Activated CD8-positive, alpha-beta T cell treated with anti-CD3 and anti-CD28 coated beads, Interleukin-2, amount 10 ng/mL, durations not matched to agents 7 days and 5 days (primary cell): ENCODE results near the gene GPX4. TPM values are rescaled to one million over a fixed set of nuclear protein-coding genes. Genes with fewer than 3 reads are reported as not detected.
A peak's percentile ranks its signal among the peaks of the same experiment; 100 is the strongest.

ENCODE experiments used
- ATAC-seq: fragments of 150-1000 bp; cut with Tn5 transposase; one replicate; pipeline ENCODE4 v1.10.0; 2021; ENCODE audit warnings: moderate library complexity
- CTCF ChIA-PET: fragments of 350-600 bp; sonication (Branson Sonifier 250); formaldehyde crosslinking; loops from one replicate; lab custom pipeline; 2021; ENCODE audit warnings: antibody characterized with exemption; lab: Charles Lee
- POLR2A ChIA-PET: fragments of 350-600 bp; sonication (Branson Sonifier 250); formaldehyde crosslinking; loops from one replicate; lab custom pipeline; 2021; ENCODE audit warnings: antibody characterized with exemption; lab: Charles Lee
- DNase-seq: peaks from one replicate; pipeline ENCODE4 v3.0.0-alpha.2; 2020
- H3K27ac Mint-ChIP-seq: one replicate; pipeline ENCODE4 v1.8.0; 2021; ENCODE audit warnings: mild to moderate bottlenecking, mixed read lengths
- H3K27me3 Mint-ChIP-seq: one replicate; pipeline ENCODE4 v1.8.0; 2021; ENCODE audit warnings: low read depth, mixed read lengths
- H3K36me3 Mint-ChIP-seq: one replicate; pipeline ENCODE4 v1.8.0; 2021; ENCODE audit warnings: low read depth, mixed read lengths
- H3K4me1 Mint-ChIP-seq: one replicate; pipeline ENCODE4 v1.8.0; 2021; ENCODE audit warnings: low read depth, mixed read lengths
- H3K4me3 Mint-ChIP-seq: one replicate; pipeline ENCODE4 v1.8.0; 2021; ENCODE audit warnings: mild to moderate bottlenecking, mixed read lengths
- H3K9me3 Mint-ChIP-seq: one replicate; pipeline ENCODE4 v1.8.0; 2022; ENCODE audit warnings: mixed read lengths; ENCODE audit not compliant: insufficient read depth
- total RNA-seq, 2 experiments: library from RNA; stranded (reverse); gene quantifications; one replicate each; pipeline ENCODE4 v1.2.3, GENCODE V29; 2021

Gene GPX4
- total RNA-seq, 2 experiments from 2014 or later = 174 to 177 TPM

DNA sequence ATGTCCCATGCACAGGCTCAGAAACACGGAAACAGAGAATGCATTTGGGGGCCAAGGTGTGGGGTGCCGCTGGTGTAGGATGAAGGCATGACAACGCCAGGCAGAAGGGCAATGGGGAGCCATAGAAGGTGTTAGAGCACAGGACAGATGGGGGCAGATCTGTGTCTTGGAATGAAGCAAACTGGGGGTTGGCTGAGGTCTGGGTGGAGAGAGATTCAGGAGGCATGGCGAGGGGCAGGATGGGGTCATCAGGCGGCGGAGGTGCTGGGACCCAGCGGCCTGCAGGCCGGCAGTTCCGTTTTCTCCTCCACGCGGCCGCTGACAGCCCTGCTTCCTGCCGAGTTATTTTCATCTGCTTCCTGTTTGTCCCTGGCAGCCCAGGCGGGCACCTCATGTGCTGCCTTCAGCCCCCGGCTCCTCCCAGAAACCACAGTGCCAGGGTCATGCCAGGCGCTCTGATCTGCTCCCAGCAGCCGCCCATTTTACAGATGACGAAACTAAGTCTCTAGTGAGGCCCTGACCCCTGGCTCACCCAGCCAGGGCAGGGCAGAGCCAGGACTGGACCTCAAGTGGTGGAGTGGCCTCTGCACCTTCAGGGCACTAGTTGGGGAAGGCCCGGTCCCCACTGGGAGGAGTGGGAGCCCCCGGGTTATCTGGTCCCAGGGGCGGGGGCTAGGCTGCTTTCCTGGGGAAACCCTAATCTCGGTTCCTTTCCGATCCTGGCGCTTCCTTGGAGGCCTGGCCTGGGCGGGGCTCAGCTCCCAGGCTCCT is 34.6 kb upstream of the GPX4 start:
- peak overlapping the region; percentile 96 for H3K27ac Mint-ChIP-seq
- DNase-seq (peak; percentile 82), ATAC-seq (peak; percentile 14)
- POLR2A ChIA-PET = interaction anchor here (1.0 to 5.5 kb wide), 6 partner anchors 10 to 200 kb away, joined by 3 to 113 read pairs (median 9); partner anchors contain the start of genes ABCA7, CIRBP and CNN2
- H3K4me1 Mint-ChIP-seq = peaks cover 66% of the 10 kb centered on the region
- H3K4me3 Mint-ChIP-seq = peak overlapping the region; percentile 91
- H3K9me3 Mint-ChIP-seq = no peaks in the 10 kb centered on the region
- no peaks in the 10 kb centered on the region for H3K27me3 Mint-ChIP-seq
- CTCF ChIA-PET = no interaction called here
- peaks cover 46% of the 10 kb centered on the region for H3K36me3 Mint-ChIP-seq

GRCh38 chr19:1070576-1070930 is 33.2 kb upstream of the GPX4 start:
- Mint-ChIP-seq H3K27me3 (no peaks in the 10 kb centered on the region), H3K4me1 (peaks cover 57% of the 10 kb centered on the region), H3K9me3 (no peaks in the 10 kb centered on the region), H3K36me3 (peaks cover 49% of the 10 kb centered on the region), H3K4me3 (peak overlapping the region; percentile 91), H3K27ac (peak overlapping the region; percentile 7)
- CTCF ChIA-PET = no interaction called here
- DNase-seq (no peak), ATAC-seq (no peak)
- POLR2A ChIA-PET = interaction anchor here (0.6 to 1.5 kb wide), 5 partner anchors 9 to 199 kb away, joined by 3 to 5 read pairs (median 3); partner anchors contain the start of gene CIRBP

GRCh38 chr19:1070931-1071791 is 32.6 kb upstream of the GPX4 start:
- Mint-ChIP-seq H3K4me1 (peaks cover 57% of the 10 kb centered on the region), H3K36me3 (peaks cover 55% of the 10 kb centered on the region), H3K4me3 (peak overlapping the region; percentile 59), H3K27me3 (no peaks in the 10 kb centered on the region), H3K27ac (peak overlapping the region; percentile 83), H3K9me3 (no peaks in the 10 kb centered on the region)
- no peak for DNase-seq
- no peak for ATAC-seq
- ChIA-PET CTCF (no interaction called here), POLR2A (interaction anchor here (1.2 to 1.5 kb wide), 4 partner anchors 14 to 17 kb away, joined by 3 to 5 read pairs (median 4); no protein-coding TSS in a partner anchor)

DNA sequence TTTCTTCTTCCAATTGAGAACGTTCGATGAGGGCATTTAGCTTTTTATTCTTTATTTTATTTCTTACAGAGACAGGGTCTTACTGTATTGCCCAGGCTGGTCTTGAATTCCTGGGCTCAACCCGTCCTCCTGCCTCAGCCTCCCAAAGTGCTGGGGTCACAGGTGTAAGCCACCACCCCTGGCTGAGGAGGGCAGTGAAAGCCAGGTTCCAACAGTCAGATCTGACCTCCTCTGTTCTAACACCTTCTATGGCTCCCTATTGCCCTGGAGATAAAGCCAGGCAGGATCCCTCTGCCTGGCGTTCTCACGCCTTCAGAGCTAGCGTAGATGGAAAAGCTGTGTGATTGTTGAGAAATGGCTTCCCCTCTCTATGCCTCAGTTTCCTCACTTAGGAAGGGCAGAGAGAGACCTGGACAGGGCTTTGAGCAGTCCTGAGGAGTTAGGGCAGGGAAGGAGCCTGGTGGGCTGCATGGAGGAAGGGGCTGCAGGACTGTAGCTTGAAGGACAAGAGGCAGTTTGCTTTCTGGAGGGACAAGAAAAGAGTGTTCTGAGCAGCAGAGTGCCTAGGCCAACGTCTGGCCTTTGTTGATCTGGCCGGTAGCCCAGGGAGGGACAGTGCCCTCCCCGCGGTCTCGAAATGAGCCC is 31.3 kb upstream of the GPX4 start:
- peaks cover 59% of the 10 kb centered on the region for H3K4me1 Mint-ChIP-seq
- CTCF ChIA-PET = no interaction called here

DNA sequence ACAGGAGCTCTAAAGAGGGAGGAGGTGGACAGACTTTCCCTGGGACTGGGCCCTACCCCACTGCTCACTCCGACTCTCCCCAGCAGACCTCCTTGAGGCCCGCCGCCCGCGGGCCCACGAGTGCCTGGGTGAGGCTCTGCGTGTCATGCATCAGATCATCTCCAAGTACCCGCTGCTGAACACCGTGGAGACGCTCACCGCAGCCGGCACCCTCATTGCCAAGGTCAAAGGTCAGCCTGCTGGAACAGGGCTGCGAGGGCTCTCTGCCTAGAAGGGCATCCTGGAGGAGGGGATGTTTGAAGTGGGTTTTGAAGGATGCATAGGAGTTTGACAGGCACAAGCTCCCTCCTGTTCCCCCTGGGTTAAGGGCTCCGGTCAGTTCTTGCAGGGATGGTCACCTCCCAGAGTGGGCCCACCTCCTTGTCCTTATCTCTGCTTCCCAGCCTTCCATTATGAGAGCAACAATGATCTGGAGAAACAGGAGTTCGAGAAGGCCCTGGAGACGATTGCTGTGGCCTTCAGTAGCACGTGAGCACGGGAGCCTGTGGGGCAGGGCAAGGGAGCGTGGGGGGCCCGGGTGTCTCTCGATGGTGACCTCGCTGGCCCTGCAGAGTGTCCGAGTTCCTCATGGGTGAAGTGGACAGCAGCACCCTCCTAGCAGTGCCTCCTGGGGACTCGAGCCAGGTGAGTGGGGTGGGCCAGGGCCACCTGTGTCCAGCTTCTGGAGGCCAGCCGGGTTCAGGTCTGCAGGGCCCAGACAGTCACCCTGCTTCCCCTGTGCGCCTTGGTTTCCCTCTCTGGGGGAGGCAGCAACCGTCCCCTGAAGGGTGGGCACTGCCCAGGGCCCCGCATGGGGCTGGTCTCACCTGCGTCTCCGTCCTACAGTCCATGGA is 30.5 kb upstream of the GPX4 start:
- POLR2A ChIA-PET = interaction anchor here (0.8 to 1.3 kb wide), 7 partner anchors 9 to 196 kb away, joined by 3 to 4 read pairs (median 3); partner anchors contain the start of genes CIRBP and RNU6-2
- peak overlapping the region; percentile 78 for H3K27ac Mint-ChIP-seq
- CTCF ChIA-PET = no interaction called here
- no peaks in the 10 kb centered on the region for H3K27me3 Mint-ChIP-seq
- H3K9me3 Mint-ChIP-seq = no peaks in the 10 kb centered on the region
- H3K36me3 Mint-ChIP-seq = peaks cover 71% of the 10 kb centered on the region
- H3K4me3 Mint-ChIP-seq = peak overlapping the region; percentile 69
- ATAC-seq = no peak
- H3K4me1 Mint-ChIP-seq = peaks cover 62% of the 10 kb centered on the region
- DNase-seq = no peak

More for the DNA sequence above, 31.3 kb upstream of the GPX4 start:
- no peak for DNase-seq
- peak overlapping the region; percentile 72 for H3K27ac Mint-ChIP-seq
- H3K9me3 Mint-ChIP-seq = no peaks in the 10 kb centered on the region
- POLR2A ChIA-PET = interaction anchor here (0.7 to 1.3 kb wide), 8 partner anchors 9 to 197 kb away, joined by 3 to 5 read pairs (median 4); partner anchors contain the start of genes CIRBP and RNU6-2
- no peaks in the 10 kb centered on the region for H3K27me3 Mint-ChIP-seq
- peak overlapping the region; percentile 28 for H3K4me3 Mint-ChIP-seq
- ATAC-seq = no peak
- peaks cover 65% of the 10 kb centered on the region for H3K36me3 Mint-ChIP-seq

- Mint-ChIP-seq H3K27ac (peak overlapping the region; percentile 78), H3K36me3 (peaks cover 72% of the 10 kb centered on the region), H3K4me3 (peak overlapping the region; percentile 69), H3K9me3 (no peaks in the 10 kb centered on the region), H3K27me3 (no peaks in the 10 kb centered on the region), H3K4me1 (peaks cover 57% of the 10 kb centered on the region)
- ATAC-seq (no peak), DNase-seq (no peak)
- POLR2A ChIA-PET = interaction anchor here (0.6 to 9.3 kb wide), 8 partner anchors 8 to 195 kb away, joined by 3 to 113 read pairs (median 3); partner anchors contain the start of genes ARHGAP45 and CIRBP
- CTCF ChIA-PET = interaction anchor here (0.9 to 1.0 kb wide), 2 partner anchors 9 to 27 kb away, joined by 3 to 7 read pairs; no protein-coding TSS in a partner anchor
These were observed 29.8 kb upstream of the GPX4 start for GRCh38 chr19:1073956-1074517.

GRCh38 chr19:1074544-1075283 is 29.1 kb upstream of the GPX4 start:
- H3K9me3 Mint-ChIP-seq = no peaks in the 10 kb centered on the region
- no peaks in the 10 kb centered on the region for H3K27me3 Mint-ChIP-seq
- ChIA-PET POLR2A (interaction anchor here (0.6 to 9.3 kb wide), 10 partner anchors 9 to 194 kb away, joined by 3 to 113 read pairs (median 4); partner anchors contain the start of genes ARHGAP45 and CIRBP), CTCF (interaction anchor here (0.7 to 3.4 kb wide), 6 partner anchors 10 to 192 kb away, joined by 3 to 25 read pairs (median 6); partner anchors contain the start of gene WDR18)
- H3K4me3 Mint-ChIP-seq = peak overlapping the region; percentile 69
- ATAC-seq = peak; percentile 15
- DNase-seq = peak; percentile 91
- H3K27ac Mint-ChIP-seq = peak overlapping the region; percentile 93
- H3K36me3 Mint-ChIP-seq = peaks cover 72% of the 10 kb centered on the region
- H3K4me1 Mint-ChIP-seq = peaks cover 54% of the 10 kb centered on the region

DNA sequence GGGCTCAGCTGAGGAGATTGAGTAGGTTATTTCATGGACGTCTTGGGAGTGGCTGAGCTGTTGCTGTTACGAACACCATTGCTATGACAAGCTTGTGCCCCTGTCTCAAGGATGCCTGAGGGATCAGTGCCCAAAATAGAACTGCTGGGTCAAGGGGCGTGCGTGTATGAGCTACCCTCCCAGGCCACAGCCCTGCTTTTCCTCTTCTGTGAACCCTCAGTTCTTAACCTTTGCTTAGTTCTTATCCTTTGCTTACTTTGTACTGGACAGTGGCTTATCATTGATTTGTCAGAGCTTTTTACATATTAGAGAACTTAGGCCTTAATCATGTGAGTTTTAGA is 27.8 kb upstream of the GPX4 start:
- Mint-ChIP-seq H3K27me3 (no peaks in the 10 kb centered on the region), H3K4me1 (peaks cover 65% of the 10 kb centered on the region), H3K4me3 (peak overlapping the region; percentile 67), H3K36me3 (peaks cover 82% of the 10 kb centered on the region), H3K9me3 (no peaks in the 10 kb centered on the region), H3K27ac (peak overlapping the region; percentile 93)
- ChIA-PET CTCF (interaction anchor here (0.7 to 3.4 kb wide), 7 partner anchors 9 to 191 kb away, joined by 3 to 25 read pairs (median 5); partner anchors contain the start of genes ABCA7 and ARHGAP45), POLR2A (interaction anchor here (0.5 to 9.3 kb wide), 9 partner anchors 10 to 194 kb away, joined by 3 to 113 read pairs (median 4); partner anchors contain the start of genes ARHGAP45 and CIRBP)
- ATAC-seq = no peak
- no peak for DNase-seq

GRCh38 chr19:1076951-1077350 is 26.8 kb upstream of the GPX4 start:
- Mint-ChIP-seq H3K36me3 (peaks cover 85% of the 10 kb centered on the region), H3K27ac (peak overlapping the region; percentile 93)
- peak; percentile 83 for ATAC-seq

More at GRCh38 chr19:1076951-1077350, 26.8 kb upstream of the GPX4 start:
- H3K27me3 Mint-ChIP-seq = no peaks in the 10 kb centered on the region
- H3K4me3 Mint-ChIP-seq = peak overlapping the region; percentile 85
- peaks cover 68% of the 10 kb centered on the region for H3K4me1 Mint-ChIP-seq
- no peaks in the 10 kb centered on the region for H3K9me3 Mint-ChIP-seq
- DNase-seq = peak; percentile 98
- POLR2A ChIA-PET = interaction anchor here (1.0 to 9.3 kb wide), 5 partner anchors 11 to 57 kb away, joined by 3 to 113 read pairs (median 4); partner anchors contain the start of genes ABCA7 and ARHGAP45
- CTCF ChIA-PET = interaction anchor here (0.6 to 3.4 kb wide), 3 partner anchors 10 to 13 kb away, joined by 3 to 25 read pairs (median 11); partner anchors contain the start of gene ARHGAP45
